ENCODE results near the gene SLC8B1.
A peak's percentile ranks its signal among the peaks of the same experiment; 100 is the strongest.

SLC8B1 gene

DNA sequence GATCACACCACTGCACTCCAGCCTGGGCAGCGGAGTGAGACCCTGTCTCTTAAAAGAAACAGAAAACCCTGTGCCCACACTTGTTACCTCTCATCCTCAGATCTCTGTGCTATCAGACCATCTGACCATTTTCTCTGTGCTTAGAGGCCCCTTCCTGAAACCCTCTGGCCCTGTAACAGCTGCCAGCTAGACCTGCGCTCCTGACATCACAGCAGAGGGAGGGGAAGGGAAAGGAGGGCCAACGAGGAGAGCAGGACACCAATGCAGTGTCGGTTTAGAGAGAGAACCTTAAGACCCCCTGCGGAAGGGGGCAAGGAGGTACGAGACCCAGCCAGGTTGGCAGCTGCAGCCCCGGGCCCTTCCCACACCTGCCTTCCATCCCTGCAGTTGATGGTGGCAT lies 42.4 kb downstream of the SLC8B1 start:
- no peak for DNase-seq

- peak; percentile 63 for DNase-seq
Observed at GRCh38 chr12:113292091-113292490, 42.8 kb downstream of the SLC8B1 start.

- DNase-seq: no peak
Observed at GRCh38 chr12:113291586-113291985, 43.3 kb downstream of the SLC8B1 start.

DNA sequence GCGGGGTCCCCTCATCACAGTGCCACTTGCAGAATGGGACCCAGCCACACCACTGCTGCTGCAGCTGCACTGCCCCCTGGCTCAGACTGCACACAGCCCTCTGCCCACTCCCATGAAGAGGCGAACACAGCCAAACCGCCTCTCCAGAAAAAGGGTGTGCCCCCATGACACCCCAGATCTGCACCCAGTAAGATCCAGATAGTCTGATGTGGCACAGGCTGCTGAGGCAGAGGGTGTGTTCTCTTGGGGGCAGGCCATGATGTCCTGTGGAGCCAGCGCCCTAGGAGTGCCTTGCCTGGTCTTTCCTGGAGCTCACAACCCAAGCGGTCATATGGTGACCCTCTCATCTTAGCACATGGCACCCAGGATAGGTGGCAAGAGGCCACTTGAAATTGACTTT lies 44.4 kb downstream of the SLC8B1 start:
- no peak for DNase-seq

DNA sequence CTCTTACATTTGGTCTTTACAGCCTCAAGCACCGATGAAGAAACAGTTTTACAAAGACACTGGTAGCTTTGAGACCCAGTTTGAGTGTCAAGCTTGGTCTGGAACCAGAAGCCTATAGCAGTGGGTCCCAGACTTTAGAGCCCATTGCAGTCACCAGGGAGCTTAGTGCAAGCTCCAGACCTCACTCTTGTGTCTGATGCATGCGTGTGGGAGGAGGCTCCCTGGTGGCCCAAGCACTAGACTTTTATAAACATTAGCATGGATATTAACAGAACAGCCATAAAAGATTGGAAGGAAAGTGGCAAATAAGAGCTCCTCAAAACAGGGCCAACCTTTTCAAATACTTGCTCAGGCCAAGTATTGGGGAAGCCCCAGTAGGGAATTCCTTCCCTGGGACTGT lies 45.5 kb downstream of the SLC8B1 start:
- DNase-seq: no peak

GRCh38 chr12:113287899-113288282 lies 47.0 kb downstream of the SLC8B1 start:
- no peak for DNase-seq

- DNase-seq: no peak
Observed at GRCh38 chr12:113287146-113287898, 47.6 kb downstream of the SLC8B1 start.

DNA sequence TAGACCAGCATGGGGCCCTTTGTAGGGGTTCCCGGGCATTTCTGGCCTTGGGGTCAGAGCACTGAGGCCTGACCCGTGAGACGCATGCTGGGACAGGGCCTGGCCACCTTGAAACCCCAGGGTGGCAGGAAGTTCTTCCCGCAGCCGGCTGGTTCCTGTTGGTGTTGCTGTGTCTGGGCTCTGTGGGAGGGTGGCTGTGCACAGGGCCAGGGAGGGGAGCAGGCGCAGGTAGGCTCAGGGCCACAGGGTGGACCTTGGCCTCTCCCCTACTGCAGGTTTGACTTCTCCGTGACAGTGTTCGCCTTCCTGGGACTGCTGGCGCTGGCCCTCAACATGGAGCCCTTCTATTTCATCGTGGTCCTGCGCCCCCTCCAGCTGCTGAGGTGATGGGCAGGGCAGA lies 48.2 kb downstream of the SLC8B1 start:
- no peak for DNase-seq

DNA sequence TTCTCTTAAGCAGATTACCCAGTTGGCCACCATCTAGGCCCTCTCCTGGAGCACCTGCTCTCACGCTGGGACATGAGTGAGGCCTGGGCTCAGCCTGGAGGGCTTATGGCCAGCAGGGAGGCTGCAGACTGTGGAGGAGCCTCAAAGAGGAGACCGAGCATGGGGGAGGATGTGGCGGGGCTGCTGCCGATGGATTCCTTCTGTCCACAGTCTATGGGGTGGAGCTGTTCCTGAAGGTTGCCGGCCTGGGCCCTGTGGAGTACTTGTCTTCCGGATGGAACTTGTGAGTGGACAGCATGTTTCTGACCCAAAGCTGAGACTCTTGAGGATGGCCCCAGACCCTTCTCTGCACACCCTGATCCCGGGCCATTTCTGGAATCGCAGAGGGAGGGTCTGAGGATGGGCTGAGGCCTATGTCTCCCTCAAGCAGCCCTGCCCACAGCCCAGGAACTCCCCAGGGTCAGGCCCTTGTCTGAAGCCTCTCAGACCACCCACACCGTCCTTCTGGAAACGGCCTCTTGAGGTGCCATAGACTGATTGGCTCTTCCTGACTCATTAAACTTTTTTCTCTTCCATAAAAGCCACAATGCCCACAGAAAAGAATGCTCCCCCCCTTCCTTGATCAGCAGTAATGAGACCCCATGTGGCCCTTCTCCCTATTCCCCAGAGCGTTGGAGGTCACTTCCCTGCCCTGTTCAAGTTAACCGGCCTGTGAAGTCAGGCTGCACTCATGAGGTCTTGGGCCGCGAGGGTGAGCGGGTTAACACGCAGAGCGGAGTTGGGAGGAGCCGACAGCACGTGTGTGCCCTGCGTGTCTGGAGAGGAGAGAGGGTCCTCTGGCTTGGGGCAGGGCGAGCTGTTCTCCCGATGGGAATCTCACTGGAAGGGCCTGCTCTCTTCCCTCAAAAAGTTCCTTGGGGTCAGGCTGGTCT lies 49.0 kb downstream of the SLC8B1 start:
- no peak for DNase-seq

DNA sequence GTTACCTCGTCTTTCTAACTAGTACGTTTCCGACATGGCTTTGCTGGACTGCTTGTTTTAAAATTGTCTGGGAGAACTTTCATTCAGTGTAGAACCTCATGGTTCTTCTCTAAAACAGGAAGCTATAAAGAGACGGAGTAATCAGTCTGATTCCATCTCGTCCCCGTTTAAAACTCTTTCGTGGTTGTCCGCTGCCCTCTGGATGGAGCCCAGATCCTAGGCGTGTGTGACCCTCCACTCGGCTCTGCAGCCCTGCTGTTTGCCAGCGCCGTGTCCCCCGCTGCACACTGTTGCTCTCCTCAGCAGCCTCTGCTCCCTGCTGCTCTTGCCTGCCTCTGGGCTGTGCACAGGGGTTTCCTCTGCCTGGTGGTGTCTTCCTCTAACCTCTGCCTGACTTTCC lies 50.2 kb downstream of the SLC8B1 start:
- no peak for DNase-seq

GRCh38 chr12:113278633-113279032 lies 56.3 kb downstream of the SLC8B1 start:
- no peak for DNase-seq

GRCh38 chr12:113278141-113278540 lies 56.8 kb downstream of the SLC8B1 start:
- DNase-seq: no peak

DNA sequence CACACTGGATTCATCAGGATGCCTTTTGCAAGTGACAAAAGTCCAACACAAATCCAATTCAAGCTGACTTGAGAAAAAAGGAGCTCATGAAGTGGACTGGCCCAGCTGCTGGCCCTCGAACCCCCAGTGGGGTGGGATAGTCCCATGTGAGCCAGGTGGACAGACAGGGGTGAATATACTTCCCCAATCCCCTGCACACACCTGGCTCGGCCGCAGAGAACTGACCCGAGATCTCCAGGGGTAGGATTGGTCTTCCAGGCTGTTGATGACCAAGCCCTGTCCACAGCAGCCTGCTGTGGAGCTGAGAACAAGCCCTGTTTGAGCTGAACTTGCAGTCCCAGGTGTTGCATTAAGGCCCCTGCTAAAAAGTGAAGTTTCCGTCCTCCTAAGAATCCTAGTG lies 57.4 kb downstream of the SLC8B1 start:
- no peak for DNase-seq

DNA sequence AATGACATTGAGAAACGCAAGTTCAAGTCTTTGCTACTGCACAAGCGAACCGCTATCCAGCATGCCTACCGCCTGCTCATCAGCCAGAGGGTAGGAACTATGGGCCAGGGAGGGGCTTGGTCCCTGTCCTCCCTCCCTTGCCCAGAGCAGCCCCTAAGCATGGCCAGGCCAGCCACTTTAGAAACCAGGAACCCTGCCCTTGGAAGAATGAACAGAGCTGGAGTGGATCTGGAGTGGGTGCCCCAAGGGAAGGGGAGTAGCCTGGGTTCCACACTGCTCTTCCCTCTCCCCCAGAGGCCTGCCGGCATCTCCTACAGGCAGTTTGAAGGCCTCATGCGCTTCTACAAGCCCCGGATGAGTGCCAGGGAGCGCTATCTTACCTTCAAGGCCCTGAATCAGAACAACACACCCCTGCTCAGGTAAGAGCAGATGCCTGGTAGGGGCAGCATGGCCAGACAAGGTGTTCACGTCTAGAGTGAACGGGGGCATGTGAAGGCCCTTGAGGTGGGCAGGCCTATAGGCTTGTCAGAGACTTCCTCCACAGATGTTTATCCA lies 57.9 kb downstream of the SLC8B1 start:
- no peak for DNase-seq

DNA sequence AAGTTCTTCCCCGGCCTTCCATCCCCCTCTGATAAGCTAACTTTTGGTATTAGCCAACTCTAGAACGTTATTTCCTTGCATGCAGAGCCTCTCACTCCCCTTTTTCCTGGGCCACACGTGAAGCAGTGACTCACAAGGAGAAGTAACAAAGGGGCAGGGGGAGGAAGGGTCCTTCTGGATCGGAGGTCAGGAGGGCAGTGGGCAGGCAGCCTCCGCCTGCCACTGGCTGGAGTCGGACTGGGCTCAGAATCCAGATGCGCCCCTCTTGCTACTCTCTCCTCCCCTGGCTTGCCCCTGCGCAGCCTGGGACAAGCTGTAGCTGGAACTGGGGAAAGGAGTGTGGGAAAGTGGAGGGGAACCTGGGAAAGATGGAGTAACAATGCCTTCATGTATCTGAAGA lies 58.6 kb downstream of the SLC8B1 start:
- DNase-seq: no peak

DNA sequence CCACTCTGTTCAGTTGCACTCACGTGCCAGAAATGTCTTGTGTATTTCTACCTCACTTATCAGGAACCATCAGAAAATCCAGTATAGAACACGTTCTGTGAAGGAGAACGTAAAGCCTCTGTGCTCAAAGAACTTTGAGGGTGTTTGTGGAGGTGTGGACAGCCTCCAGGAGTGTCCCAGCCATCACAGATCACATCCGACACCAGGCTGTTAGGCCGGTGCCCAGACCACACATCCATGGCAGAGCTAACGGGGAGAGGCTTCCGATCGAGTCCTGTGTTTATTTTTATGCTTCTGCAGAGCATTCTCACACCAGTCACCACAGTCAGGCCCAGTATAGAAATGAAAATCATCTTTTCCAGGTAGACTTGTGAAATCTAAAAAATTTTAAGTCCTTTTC lies 60.1 kb downstream of the SLC8B1 start:
- DNase-seq: no peak

GRCh38 chr12:113273053-113273725 lies 61.7 kb downstream of the SLC8B1 start:
- DNase-seq: peak; percentile 6

- peak; percentile 68 for DNase-seq
Observed at GRCh38 chr12:113271853-113272561, 62.9 kb downstream of the SLC8B1 start.

- DNase-seq: no peak
Observed at GRCh38 chr12:113271466-113271852, 63.5 kb downstream of the SLC8B1 start.

- no peak for DNase-seq
Observed at GRCh38 chr12:113270709-113271009, 64.2 kb downstream of the SLC8B1 start.

DNA sequence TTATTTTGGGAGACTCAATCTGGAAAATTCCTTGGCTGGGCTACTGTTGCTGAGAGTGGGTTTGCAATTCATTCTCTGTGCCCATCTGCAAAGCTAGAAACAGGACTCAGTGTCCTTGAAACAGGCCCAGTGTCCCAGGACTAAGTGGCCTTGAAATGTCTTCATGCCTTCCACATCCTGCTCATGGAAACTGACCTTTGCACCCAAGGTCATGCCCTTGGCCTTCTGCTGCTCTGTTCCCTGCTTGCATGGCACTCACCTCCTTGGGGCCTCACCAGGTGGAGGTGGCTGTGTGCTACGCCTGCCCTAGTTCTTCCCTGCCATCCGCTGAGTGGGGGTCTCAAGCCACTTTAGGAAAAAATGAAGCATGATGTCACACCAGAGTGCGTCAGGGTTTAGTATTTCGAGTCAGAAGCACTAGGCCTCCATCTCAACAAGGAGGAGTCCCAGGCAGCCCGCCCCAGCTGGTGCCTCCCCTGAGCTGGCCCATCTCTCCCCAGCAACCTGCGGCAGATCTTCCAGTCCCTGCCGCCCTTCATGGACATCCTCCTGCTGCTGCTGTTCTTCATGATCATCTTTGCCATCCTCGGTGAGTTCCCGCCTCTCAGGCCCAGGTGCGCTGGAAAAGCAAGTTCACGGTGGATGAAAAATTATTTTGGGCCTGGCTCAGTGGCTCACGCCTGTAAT lies 65.5 kb downstream of the SLC8B1 start:
- DNase-seq: no peak

- DNase-seq: no peak
Observed at GRCh38 chr12:113268621-113269020, 66.3 kb downstream of the SLC8B1 start.

All from fibroblast of skin of right quadriceps (primary cell).